K562 (cell line): ENCODE measurements around the gene C5orf47. TPM values are rescaled to one million over a fixed set of nuclear protein-coding genes. Genes with fewer than 3 reads are reported as not detected.

ENCODE experiments used
- ATAC-seq: fragments of 200-7000 bp; cut with Tn5 transposase; 3 replicates; pipeline ENCODE4 v1.9.1; 2020; ENCODE audit warnings: moderate library complexity
- BruUV-seq: library from RNA; stranded (reverse); fragments of 400-500 nt; replicated peaks from 2 replicates; lab custom pipeline; 2021; lab: Mats Ljungman, UMichigan
- CTCF ChIA-PET: fragments of 300-600 bp; formaldehyde crosslinking; extraction: SDS; loops from one replicate; lab custom pipeline; 2021; ENCODE audit warnings: low intra/inter-chr PET ratio; lab: Yijun Ruan, JAX
- POLR2A ChIA-PET: fragments of 300-600, 350-650 bp; sonication (Branson Sonifier 250); formaldehyde crosslinking; extraction: SDS; loops from one replicate; lab custom pipeline; 2021; ENCODE audit warnings: antibody characterized with exemption, inconsistent platforms; lab: Yijun Ruan, JAX
- DNase-seq, 4 experiments: peaks; one replicate each; pipeline versions ENCODE4 v3.0.0 to v3.0.0-alpha.2; 2011 to 2018; ENCODE audit warnings: low spot score in 3 of 4, mixed read lengths in 3 of 4; ENCODE audit errors: extremely low read depth in 1 of 4
- FAIRE-seq: peaks from 2 replicates; lab custom pipeline; 2011; peaks lifted over from hg19 to GRCh38; lab: Jason Lieb, UNC
- H2AFZ ChIP-seq: 2 replicates; pipeline ENCODE4 v1.6.0; 2011; ENCODE audit warnings: low read depth, low read length, control low read depth, inconsistent platforms
- H3K27ac ChIP-seq: fragments of 200-600 bp; 3 replicates; pipeline ENCODE4 v1.8.0; 2011; ENCODE audit warnings: low read depth, mild to moderate bottlenecking, control low read depth, inconsistent platforms, low read length, moderate library complexity, mixed read lengths; ENCODE audit errors: extremely low read depth
- H3K27me3 ChIP-seq, 2 experiments: fragments of 300-600 bp in 1 of 2; 2 replicates in 1 of 2; 3 replicates in 1 of 2; pipeline versions ENCODE4 v1.6.0 to v1.8.0; 2011; ENCODE audit warnings: inconsistent platforms in 2 of 2, low read length in 2 of 2, mild to moderate bottlenecking in 1 of 2, mixed read lengths in 1 of 2, moderate library complexity in 1 of 2; ENCODE audit not compliant: control insufficient read depth in 2 of 2, insufficient read depth in 2 of 2
- H3K36me3 ChIP-seq: fragments of 300-600 bp; 3 replicates; pipeline ENCODE4 v1.8.0; 2011; ENCODE audit warnings: mild to moderate bottlenecking, low read length, inconsistent platforms; ENCODE audit not compliant: control insufficient read depth, insufficient read depth
- H3K4me1 ChIP-seq, 2 experiments: fragments of 200-600 bp in 1 of 2; replicated peaks in 1 of 2; 2 replicates in 1 of 2; 3 replicates in 1 of 2; pipeline versions ENCODE4 v1.5.1 to v1.8.0; 2011; ENCODE audit warnings: inconsistent platforms in 2 of 2, low read length in 2 of 2, mild to moderate bottlenecking in 1 of 2, mixed read lengths in 1 of 2, moderate library complexity in 1 of 2; ENCODE audit not compliant: control insufficient read depth in 2 of 2, insufficient read depth in 2 of 2
- H3K4me2 ChIP-seq: 2 replicates; pipeline ENCODE4 v1.6.1; 2011; ENCODE audit warnings: low read length, control low read depth, inconsistent platforms, mixed read lengths; ENCODE audit not compliant: insufficient read depth
- H3K4me3 ChIP-seq: fragments of 200-600 bp; sonication (generic), shearing (Covaris generic); 2 replicates; pipeline ENCODE4 v1.5.1; 2016; ENCODE audit warnings: control low read depth, inconsistent platforms
- H3K79me2 ChIP-seq: fragments of 200-600 bp; 3 replicates; pipeline ENCODE4 v1.8.0; 2011; ENCODE audit warnings: low read length, inconsistent platforms; ENCODE audit not compliant: control insufficient read depth, insufficient read depth
- H3K9ac ChIP-seq, 2 experiments: 2 replicates each; pipeline versions ENCODE4 v1.6.0 to v1.6.1; 2011; ENCODE audit warnings: low read depth in 2 of 2, low read length in 2 of 2, control low read depth in 1 of 2, inconsistent platforms in 1 of 2, mild to moderate bottlenecking in 1 of 2, mixed read lengths in 1 of 2; ENCODE audit not compliant: insufficient read depth in 1 of 2
- H3K9me1 ChIP-seq: one replicate; pipeline ENCODE4 v1.6.0; 2011; ENCODE audit warnings: inconsistent platforms, mild to moderate bottlenecking, low read length, moderate library complexity; ENCODE audit not compliant: control insufficient read depth, insufficient read depth
- H3K9me3 ChIP-seq: replicated peaks from 2 replicates; pipeline ENCODE4 v1.5.1; 2011; ENCODE audit warnings: low read depth, low read length, inconsistent platforms; ENCODE audit not compliant: control insufficient read depth, insufficient read depth
- H4K20me1 ChIP-seq: replicated peaks from 2 replicates; pipeline ENCODE4 v1.6.1; 2011; ENCODE audit warnings: low read length, inconsistent platforms, mixed read lengths; ENCODE audit not compliant: control insufficient read depth, insufficient read depth
- FOXM1 ChIP-seq, 2 experiments: fragments of 450-650 bp in 1 of 2; sonication (generic) in 1 of 2; formaldehyde crosslinking in 1 of 2; IDR thresholded peaks; 2 replicates each; pipeline versions ENCODE4 v1.6.1 to v1.9.0; 2017 to 2022; ENCODE audit warnings: low read depth in 2 of 2, mild to moderate bottlenecking in 2 of 2, missing genetic modification reagents in 1 of 2, moderate library complexity in 1 of 2
- HNRNPH1 ChIP-seq: fragments of 200-400 bp; formaldehyde crosslinking; optimal IDR thresholded peaks from 2 replicates; pipeline ENCODE3; 2017; ENCODE audit warnings: low read depth, mild to moderate bottlenecking, low read length, moderate library complexity
- NCOA1 ChIP-seq: fragments of 450-650 bp; IDR thresholded peaks from 2 replicates; pipeline ENCODE4 v1.6.1; 2016; ENCODE audit warnings: low read depth
- NFE2L1 ChIP-seq: fragments of 450-650 bp; IDR thresholded peaks from 2 replicates; pipeline ENCODE4 v1.6.1; 2016; ENCODE audit warnings: missing genetic modification characterization, low read depth, mild to moderate bottlenecking, missing compliant biosample characterization, moderate library complexity, borderline replicate concordance
- NUFIP1 ChIP-seq: fragments of 450-650 bp; IDR thresholded peaks from 2 replicates; pipeline ENCODE4 v1.6.1; 2018; ENCODE audit not compliant: partially characterized antibody
- PHB2 ChIP-seq: fragments of 450-650 bp; IDR thresholded peaks from 2 replicates; pipeline ENCODE4 v1.6.1; 2017; ENCODE audit warnings: low read depth
- RBFOX2 ChIP-seq: fragments of 200-400 bp; formaldehyde crosslinking; IDR thresholded peaks from 2 replicates; pipeline ENCODE4 v1.6.1; 2017; ENCODE audit warnings: low read depth, mild to moderate bottlenecking, low read length, moderate library complexity
- SP2 ChIP-seq: IDR thresholded peaks from 2 replicates; pipeline ENCODE4 v1.6.1; 2011; ENCODE audit warnings: mild to moderate bottlenecking, low read depth, low read length, moderate library complexity; ENCODE audit not compliant: poor library complexity, severe bottlenecking; ENCODE audit errors: extremely low read depth
- SREBF1 ChIP-seq: fragments of 150-350 bp; IDR thresholded peaks from 2 replicates; pipeline ENCODE4 v1.6.1; 2014; ENCODE audit warnings: antibody characterized with exemption, low read depth, low read length, borderline replicate concordance
- XRCC5 ChIP-seq: fragments of 200-400 bp; formaldehyde crosslinking; IDR thresholded peaks from 2 replicates; pipeline ENCODE4 v1.6.1; 2017; ENCODE audit warnings: low read depth, mild to moderate bottlenecking, low read length
- ZEB2 ChIP-seq: fragments of 450-650 bp; IDR thresholded peaks from 2 replicates; pipeline ENCODE4 v1.6.1; 2016
- ZNF324 ChIP-seq: fragments of 250-450 bp; sonication (Bioruptor Pico); IDR thresholded peaks from 2 replicates; pipeline ENCODE4 v1.4.0; 2020; ENCODE audit warnings: mild to moderate bottlenecking
- ZNF444 ChIP-seq: fragments of 250-450 bp; sonication (Bioruptor Pico); IDR thresholded peaks from 2 replicates; pipeline ENCODE4 v1.4.0; 2020; ENCODE audit warnings: mild to moderate bottlenecking, moderate library complexity
- WGBS: fragments of 100-300 bp; shearing (Covaris generic); methylation state at CpG from one replicate; pipeline ENCODE4 v1.1.6; 2016; ENCODE audit warnings: low coverage, mixed read lengths; ENCODE audit not compliant: insufficient coverage; ENCODE audit errors: missing lambda C conversion rate; 5-methylcytosine and 5-hydroxymethylcytosine counted together
- in situ Hi-C: fragments of 300-500 bp; cut with MboI; formaldehyde crosslinking; loops from 4 replicates; pipeline ENCODE4 v1.15.0; 2018; ENCODE audit warnings: inconsistent platforms, mixed read lengths
- intact Hi-C: fragments of 100-400 bp; cut with micrococcal nuclease; formaldehyde crosslinking; loops from 2 replicates; pipeline ENCODE4 v1.14.2; 2022
- polyA plus RNA-seq, 8 experiments: library from polyadenylated mRNA; depleted of rRNA in 4 of 8; stranded (reverse) in 5 of 8; unstranded in 3 of 8; fragments of >200 nt; fragmentation: Nextera tagmentation in 2 of 8; fragmentation: Illumina TruSeq in 1 of 8; extraction: Ambion mirVana in 2 of 8; extraction: Trizol in 1 of 8; gene quantifications; 2 replicates each; pipeline versions ENCODE4 v1.2.1 to v1.2.3, GENCODE V29; 2011 to 2014; ENCODE audit warnings: inconsistent platforms in 1 of 8, missing spikeins in 1 of 8
- total RNA-seq, 7 experiments: library from RNA; depleted of rRNA in 6 of 7; stranded (reverse); fragments of >200 nt in 6 of 7; fragmentation: Illumina TruSeq in 2 of 7; extraction: Trizol in 2 of 7; gene quantifications; 2 replicates each; pipeline versions ENCODE4 v1.2.1 to v1.2.3, GENCODE V29; 2011 to 2021; ENCODE audit warnings: low replicate concordance in 1 of 7
- TF ChIP-seq, protein P1 (sequence below): fragments of 250-450 bp; sonication (Bioruptor Pico); IDR thresholded peaks from 2 replicates; pipeline ENCODE4 v1.8.0; 2021; ENCODE audit warnings: mild to moderate bottlenecking, moderate library complexity
- TF ChIP-seq, protein P2 (sequence below): fragments of 250-450 bp; sonication (Bioruptor Pico); IDR thresholded peaks from 2 replicates; pipeline ENCODE4 v1.8.0; 2022; ENCODE audit warnings: inconsistent platforms, mild to moderate bottlenecking, moderate library complexity, borderline replicate concordance

The C5orf47 gene
- total and polyA plus RNA-seq, 9 of the 15 experiments (the other 6 are each of a cell fraction or from before 2014, with no cell fraction given) = 0.08 TPM; not detected in 8

DNA sequence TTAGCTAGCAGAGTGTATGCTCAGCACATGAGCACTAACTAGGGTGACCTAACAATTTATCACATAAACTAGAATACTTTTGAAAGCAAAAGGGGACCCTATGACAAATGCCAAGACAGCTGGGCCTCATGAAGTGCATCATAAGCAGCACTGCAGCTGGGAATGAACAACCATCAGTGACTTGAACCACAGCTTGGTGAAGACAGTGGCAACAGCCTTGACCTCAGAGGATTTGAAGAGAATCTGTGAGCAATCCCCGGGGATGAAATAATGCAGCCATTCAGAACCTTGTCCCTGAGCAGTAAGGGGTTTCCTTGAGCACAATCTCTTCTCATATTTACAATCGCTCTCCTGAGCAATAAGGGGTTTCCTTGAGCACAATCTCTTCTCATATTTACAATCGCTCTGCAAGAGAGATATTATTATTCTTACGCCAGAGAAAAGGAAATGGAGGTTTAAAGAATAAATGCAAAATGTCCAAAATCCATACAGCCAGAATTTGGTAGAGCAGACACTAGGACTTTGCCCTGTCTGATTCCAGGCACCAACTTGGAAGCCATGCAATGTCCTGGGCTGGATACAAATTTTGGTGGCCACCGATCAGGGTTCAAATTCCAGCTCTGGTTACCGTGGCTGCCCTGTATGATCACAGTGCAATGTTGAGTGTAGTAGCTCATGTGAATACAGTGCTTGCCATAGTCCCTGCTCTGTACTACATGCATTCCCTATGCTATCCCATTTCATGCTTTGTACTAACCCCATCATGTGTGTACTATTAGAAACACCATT lies 55.7 kb downstream of the C5orf47 start:
- no peaks in the 10 kb centered on the region for H3K36me3 ChIP-seq
- no peaks in the 10 kb centered on the region; the same call in 1 of the 2 replicates for H4K20me1 ChIP-seq
- no TSS peak for BruUV-seq
- H3K4me3 ChIP-seq = no peak overlapping the region
- no peaks in the 10 kb centered on the region for H3K9me1 ChIP-seq
- H3K27me3 ChIP-seq = no peaks in the 10 kb centered on the region
- POLR2A ChIA-PET = interaction anchor here (0.7 kb wide), 1 partner anchor 271 kb away, joined by 3 read pairs; no protein-coding TSS in a partner anchor
- H3K4me2 ChIP-seq = no peak overlapping the region
- no peak overlapping the region for H3K9ac ChIP-seq
- DNase-seq = no peak
- no peak for ATAC-seq
- H2AFZ ChIP-seq = no peak overlapping the region
- in situ Hi-C loops (loop anchor here (10.0 kb wide), 1 partner anchor 270 kb away; no protein-coding TSS in a partner anchor), intact Hi-C loops (loop anchor here (1.0 kb wide), 1 partner anchor 268 kb away; no protein-coding TSS in a partner anchor)
- H3K4me1 ChIP-seq = no peaks in the 10 kb centered on the region
- H3K9me3 ChIP-seq = no peaks in the 10 kb centered on the region
- FAIRE-seq = no peak
- H3K79me2 ChIP-seq = no peaks in the 10 kb centered on the region
- CTCF ChIA-PET = interaction anchor here (1.8 kb wide), 1 partner anchor 267 kb away, joined by 16 read pairs; no protein-coding TSS in a partner anchor
- 0% methylated on average over 6 of the region's 6 CpGs for WGBS
- H3K27ac ChIP-seq = no peak overlapping the region
- no peak for TF ChIP-seq HNRNPH1
- no peak for TF ChIP-seq ZNF444 (CRISPR knock-in tag)
- TF ChIP-seq, protein P1, sequence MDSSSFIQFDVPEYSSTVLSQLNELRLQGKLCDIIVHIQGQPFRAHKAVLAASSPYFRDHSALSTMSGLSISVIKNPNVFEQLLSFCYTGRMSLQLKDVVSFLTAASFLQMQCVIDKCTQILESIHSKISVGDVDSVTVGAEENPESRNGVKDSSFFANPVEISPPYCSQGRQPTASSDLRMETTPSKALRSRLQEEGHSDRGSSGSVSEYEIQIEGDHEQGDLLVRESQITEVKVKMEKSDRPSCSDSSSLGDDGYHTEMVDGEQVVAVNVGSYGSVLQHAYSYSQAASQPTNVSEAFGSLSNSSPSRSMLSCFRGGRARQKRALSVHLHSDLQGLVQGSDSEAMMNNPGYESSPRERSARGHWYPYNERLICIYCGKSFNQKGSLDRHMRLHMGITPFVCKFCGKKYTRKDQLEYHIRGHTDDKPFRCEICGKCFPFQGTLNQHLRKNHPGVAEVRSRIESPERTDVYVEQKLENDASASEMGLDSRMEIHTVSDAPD = no peak
- no peak for TF ChIP-seq ZEB2
- no peak for TF ChIP-seq SREBF1
- no peak for TF ChIP-seq NCOA1
- TF ChIP-seq SP2 = no peak
- no peak for TF ChIP-seq NUFIP1
- no peak for TF ChIP-seq FOXM1 (IDR thresholded peaks at IDR 0.05; ENCODE audit: low read depth)
- TF ChIP-seq FOXM1 (CRISPR knock-in tag; IDR thresholded peaks at IDR 0.05; ENCODE audit: low read depth) = no peak
- TF ChIP-seq, protein P2, sequence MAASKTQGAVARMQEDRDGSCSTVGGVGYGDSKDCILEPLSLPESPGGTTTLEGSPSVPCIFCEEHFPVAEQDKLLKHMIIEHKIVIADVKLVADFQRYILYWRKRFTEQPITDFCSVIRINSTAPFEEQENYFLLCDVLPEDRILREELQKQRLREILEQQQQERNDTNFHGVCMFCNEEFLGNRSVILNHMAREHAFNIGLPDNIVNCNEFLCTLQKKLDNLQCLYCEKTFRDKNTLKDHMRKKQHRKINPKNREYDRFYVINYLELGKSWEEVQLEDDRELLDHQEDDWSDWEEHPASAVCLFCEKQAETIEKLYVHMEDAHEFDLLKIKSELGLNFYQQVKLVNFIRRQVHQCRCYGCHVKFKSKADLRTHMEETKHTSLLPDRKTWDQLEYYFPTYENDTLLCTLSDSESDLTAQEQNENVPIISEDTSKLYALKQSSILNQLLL (CRISPR knock-in tag) = no peak
- no peak for TF ChIP-seq NFE2L1
- no peak for TF ChIP-seq ZNF324 (CRISPR knock-in tag)
- no peak for TF ChIP-seq RBFOX2
- TF ChIP-seq XRCC5 = no peak
- TF ChIP-seq PHB2 = no peak
